SKM-1 (cell line): Measurements from ENCODE around the gene MOV10L1.

ENCODE experiments used
- DNase-seq: peaks from one replicate; lab custom pipeline; 2025; ENCODE audit not compliant: unreplicated experiment; lab: John Stamatoyannopoulos, UW

Gene MOV10L1

DNA sequence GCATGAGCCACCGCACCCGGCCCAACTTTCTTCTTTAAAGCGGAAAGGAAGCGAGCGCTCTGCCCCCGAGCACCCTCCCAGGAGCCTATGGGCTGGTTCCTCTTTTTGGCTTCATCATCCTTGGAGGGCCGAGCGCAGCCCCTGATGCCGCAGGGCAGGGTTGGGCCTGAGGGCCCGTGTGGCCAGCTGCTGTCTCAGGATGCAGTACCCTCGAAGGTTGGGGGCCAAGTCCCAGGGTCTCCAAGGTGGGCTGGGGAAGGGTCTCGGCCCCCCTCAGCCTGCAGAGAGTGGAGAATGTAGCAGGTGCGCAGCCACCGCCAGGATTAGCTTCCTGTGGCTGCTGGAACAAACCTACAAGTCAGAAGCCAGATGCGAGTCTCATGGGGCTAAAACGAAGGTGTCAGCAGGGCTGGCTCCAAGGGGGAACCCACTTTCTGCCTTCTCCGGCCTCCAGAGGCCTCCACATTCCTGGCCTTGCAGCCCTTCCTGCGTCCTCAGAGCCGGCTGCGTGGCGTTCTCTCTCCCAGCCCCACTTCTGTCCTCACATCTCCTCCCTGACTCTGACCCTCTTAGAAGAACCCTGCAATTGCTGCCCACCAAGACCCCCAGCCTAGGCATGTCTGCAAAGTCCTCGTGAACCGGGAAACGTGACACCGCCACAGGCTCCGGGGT, 83.6 kb downstream of the MOV10L1 start:
- DNase-seq: peak; percentile 52

GRCh38 chr22:50173983-50174355, 84.2 kb downstream of the MOV10L1 start:
- no peak for DNase-seq

- no peak for DNase-seq
Observed at GRCh38 chr22:50174382-50175190, 84.8 kb downstream of the MOV10L1 start.

DNA sequence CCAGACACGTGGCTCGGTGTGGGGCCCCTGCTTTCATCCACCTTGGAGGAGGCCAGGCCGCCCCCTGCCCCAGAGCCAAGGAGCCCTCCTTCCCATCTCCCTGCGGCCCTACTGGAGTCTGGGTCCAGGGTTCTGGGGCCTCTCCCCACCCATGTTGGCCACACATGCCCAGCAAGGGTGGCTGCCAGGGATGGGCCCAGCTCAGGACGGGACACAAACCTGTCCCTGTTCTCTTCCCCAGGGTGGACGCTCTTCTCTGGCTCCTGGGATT, 85.3 kb downstream of the MOV10L1 start:
- DNase-seq: no peak

DNA sequence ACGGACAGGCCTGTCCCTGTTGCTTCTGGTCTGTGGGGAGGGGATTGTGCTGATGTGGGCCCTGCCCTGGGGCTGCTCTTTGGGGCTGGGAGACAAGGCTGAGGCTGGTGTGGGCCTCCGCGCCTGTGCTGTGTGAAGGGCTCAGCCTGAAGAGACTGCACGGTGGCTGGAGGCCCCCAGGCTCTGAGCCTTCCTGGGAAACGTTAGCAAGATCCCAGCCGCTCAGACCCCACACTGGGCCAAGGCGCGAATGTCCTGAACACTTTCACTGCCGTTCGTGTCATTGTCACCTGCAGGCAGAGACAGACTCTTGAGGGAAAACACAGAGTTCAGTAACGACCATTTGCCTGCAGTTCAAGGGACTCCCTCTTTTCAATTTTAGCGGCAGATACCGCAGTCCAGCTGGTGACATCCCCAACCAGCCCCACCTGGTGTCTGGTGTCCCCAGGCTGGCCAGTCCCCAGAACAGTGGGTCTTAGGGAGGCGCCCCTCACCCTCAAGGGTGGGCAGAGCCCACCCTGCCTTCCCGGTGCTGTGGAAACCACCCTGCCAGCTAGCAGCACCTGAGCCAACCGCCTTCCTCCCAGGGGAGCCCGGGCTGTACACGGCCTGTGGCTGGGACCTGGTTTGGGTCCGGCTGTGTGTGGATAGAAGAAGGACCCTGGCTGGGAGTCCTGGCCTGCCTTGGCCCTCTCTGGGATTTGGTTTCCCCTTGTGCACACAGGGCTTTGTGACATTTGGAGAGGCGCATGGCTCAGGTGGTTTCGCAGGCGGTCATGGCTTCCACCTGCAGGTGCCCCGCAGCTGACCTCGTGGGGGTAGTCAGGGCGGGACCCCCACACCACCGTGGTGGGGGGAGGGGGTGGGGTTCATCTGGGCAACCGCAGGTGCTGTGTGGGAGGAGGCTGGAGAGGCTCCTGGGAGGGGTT, 86.4 kb downstream of the MOV10L1 start:
- DNase-seq: no peak

GRCh38 chr22:50176850-50177536, 87.2 kb downstream of the MOV10L1 start:
- no peak for DNase-seq

DNA sequence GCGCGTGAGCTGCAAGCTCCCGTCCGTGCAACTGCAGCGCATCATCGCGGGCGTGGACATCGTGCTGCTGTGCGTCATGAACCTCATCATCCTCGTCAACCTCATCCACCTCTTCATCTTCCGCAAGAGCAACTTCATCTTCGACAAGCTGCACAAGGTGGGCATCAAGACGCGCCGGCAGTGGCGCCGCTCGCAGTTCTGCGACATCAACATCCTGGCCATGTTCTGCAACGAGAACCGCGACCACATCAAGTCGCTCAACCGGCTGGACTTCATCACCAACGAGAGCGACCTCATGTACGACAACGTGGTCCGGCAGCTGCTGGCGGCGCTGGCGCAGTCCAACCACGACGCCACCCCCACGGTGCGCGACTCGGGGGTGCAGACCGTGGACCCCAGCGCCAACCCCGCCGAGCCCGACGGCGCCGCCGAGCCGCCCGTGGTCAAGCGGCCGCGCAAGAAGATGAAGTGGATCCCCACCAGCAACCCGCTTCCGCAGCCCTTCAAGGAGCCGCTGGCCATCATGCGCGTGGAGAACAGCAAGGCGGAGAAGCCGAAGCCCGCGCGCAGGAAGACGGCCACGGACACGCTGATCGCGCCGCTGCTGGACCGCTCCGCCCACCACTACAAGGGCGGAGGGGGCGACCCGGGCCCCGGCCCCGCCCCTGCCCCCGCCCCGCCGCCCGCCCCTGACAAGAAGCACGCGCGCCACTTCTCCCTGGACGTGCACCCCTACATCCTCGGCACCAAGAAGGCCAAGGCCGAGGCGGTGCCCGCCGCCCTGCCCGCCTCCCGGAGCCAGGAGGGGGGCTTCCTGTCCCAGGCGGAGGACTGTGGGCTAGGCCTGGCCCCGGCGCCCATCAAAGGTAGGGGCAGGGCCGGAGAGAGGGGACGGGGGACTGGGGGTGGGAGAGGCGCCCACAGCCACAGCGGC, 88.0 kb downstream of the MOV10L1 start:
- DNase-seq: no peak

GRCh38 chr22:50178471-50178864, 88.7 kb downstream of the MOV10L1 start:
- no peak for DNase-seq

DNA sequence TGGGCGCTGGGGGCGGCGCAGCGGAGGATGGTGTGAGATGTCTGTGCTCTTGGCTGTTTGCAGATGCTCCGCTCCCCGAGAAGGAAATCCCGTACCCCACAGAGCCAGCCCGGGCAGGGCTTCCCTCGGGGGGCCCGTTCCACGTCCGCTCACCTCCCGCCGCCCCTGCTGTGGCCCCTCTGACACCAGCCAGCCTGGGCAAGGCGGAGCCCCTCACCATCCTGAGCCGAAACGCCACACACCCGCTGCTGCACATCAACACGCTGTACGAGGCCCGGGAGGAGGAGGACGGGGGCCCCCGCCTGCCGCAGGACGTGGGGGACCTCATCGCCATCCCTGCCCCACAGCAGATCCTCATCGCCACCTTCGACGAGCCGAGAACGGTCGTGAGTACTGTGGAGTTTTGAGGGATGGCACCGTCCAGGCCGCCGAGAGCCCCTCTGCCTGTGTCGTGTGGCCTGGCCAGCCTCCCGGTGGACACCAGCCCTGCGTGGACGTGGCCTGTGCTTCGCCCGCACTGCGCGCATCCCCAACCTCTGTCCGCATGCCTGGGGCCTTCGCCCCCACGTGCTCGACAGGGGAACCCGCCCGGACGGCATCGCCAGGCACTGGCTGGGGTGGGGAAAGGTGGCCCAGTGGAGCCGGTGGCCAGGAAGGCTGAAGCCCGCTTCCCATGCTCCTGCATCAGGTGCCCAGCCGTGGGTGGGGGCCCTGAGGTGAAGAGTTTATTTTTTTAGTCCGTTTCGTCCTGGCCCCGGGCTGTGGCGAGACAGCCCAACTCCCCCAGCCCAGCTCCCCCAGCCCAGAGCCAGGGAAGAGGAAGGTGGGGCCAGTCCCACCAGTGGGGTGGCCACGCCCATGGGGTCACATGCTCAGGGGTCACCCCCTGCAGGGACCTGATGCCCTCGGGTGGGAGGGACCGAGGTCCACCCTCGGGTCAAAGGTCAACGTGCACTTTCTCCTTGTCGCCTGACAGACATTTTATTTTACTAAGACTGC, 89.4 kb downstream of the MOV10L1 start:
- no peak for DNase-seq

DNA sequence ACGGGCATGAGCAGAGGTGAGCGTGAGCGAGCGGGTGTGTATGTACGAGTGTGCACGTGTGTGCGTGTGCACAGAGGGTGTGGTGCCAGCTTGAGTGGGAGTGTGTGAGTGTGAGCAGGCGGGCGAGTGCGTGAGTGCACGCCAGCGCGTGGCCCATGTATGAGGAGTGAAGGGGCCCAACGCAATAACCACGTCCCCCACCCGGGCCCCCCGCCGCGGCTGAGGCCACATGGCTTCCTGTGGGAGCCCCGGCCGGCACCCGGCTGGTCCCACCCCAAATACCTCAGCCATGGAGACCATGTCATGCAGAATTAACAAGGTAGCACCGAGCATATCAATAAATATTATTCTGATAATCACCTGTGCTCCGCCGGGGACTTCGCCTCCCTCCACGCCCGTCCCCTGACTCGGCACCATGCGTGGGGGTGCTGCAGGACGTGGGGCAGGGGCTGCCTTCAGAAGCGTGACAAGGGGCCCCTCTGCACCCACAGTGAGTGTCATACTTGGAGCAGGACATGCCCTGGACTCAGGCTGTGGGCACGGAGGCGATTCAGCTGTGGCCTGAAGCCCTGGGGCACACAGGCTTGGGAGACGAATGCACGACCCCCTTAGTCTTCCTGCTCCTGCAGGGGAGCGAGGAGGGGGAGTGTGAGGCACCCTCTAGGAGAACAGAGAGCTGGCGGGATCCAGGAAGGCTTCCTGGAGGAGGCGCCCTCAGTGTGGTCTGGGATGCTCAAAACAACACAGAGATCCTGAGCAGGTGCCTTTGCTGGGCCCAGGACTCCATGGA, 90.3 kb downstream of the MOV10L1 start:
- DNase-seq: no peak

GRCh38 chr22:50180727-50181521, 91.1 kb downstream of the MOV10L1 start:
- DNase-seq: no peak

GRCh38 chr22:50182176-50183081, 92.6 kb downstream of the MOV10L1 start:
- DNase-seq: no peak

GRCh38 chr22:50183141-50183971, 93.5 kb downstream of the MOV10L1 start:
- DNase-seq: no peak

DNA sequence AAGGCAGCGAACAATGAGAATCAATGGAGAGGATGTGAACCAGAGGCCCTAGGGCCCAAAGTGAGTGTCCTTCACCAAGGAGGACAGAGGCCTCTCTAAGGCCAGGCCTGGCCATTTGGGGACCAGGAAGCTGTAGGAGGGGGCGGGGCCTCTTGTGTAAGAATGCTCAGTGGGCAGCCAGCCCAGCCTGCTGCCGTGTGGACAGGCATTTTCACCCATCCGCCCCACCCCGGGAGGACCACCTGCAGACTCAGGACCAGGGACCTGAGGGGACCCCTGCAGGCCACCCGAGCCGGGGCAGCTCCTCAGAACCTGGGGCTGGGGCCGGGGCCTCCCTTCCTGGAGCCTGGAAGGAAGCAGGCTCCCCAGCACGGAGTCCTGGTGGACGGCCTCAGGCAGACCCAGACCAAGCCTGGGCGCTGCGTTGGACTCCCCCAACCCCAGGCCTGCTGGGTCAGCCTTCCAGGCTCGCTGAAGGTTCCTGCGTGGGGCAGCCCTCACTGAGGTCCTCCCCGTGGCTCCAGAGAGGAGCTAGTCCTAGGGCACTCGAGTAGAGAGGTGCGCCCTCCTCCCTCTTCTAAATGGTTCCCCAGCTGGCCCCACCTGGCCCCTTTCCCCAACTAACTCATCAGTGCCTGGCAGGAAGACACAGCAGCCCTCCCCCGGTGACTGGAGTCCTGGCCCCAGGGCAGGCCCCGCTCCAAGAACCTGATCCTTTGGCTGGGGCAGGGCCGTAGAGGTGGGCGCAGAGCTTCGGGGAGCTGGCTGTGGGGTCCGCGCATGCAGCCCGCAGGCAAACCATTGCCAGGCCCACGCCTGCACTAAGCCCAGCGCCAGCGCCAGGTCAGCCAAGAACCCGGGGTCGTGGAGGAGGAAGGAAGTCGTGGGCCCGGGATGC, 94.4 kb downstream of the MOV10L1 start:
- no peak for DNase-seq
